Mesenchymal stem cell (in vitro differentiated cells and primary cell): Measurements from ENCODE around the gene TINCR. TPM values are rescaled to one million over a fixed set of nuclear protein-coding genes. Genes with fewer than 3 reads are reported as not detected.

Source experiments
- small RNA-seq: library from polyadenylated mRNA; stranded (forward); fragments of <200 nt; extraction: miRNeasy Mini kit (QIAGEN cat#:217004); gene quantifications from one replicate; pipeline ENCODE3, GENCODE V24; 2013; ENCODE audit warnings: low read depth

Gene TINCR

Small RNA genes within 50 kb of the gene (small RNA-seq; reads per million reads assigned to genes)
- gene SNRPEP4: not detected
